22Rv1 (cell line): ENCODE data around the gene MOSPD2.

Source experiments
- CTCF ChIP-seq: fragments of 450-650 bp; IDR thresholded peaks from 2 replicates; pipeline ENCODE4 v1.5.1; 2017; ENCODE audit warnings: mild to moderate bottlenecking
- ZFX ChIP-seq: fragments of 450-650 bp; IDR thresholded peaks from 2 replicates; pipeline ENCODE4 v1.6.1; 2017; ENCODE audit warnings: antibody characterized with exemption, borderline replicate concordance

GRCh38 chrX:14832586-14832985 lies 40.6 kb upstream of the MOSPD2 start:
- TF ChIP-seq CTCF (no peak), ZFX (no peak)
